ENCODE results near the gene SLC6A6.

SLC6A6 gene

DNA sequence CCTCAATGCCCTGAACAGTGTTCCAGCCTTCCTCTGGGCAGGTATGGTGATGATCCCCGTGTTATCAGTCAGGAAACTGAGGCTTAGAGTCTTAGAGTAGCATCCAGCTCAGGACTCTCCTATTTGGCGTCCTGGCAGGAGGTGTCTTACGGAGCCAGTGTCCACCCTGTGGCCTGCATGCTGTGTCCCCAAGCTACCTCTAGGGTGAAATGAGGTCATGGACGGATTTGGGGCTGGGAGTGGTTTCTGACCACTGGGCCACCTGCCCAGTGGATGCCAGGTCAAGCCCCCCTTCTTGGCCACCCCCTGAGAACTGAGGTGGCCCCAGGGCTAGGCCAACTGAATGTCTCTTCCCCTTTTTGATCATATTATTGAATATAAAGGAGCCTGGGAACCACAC, 27.2 kb upstream of the SLC6A6 start:
- no peak overlapping the region for H3K27ac ChIP-seq (ENCODE audit: low read length)
- H3K36me3 ChIP-seq (replicated peaks; ENCODE audit: insufficient read depth, low read length) = no peaks in the 10 kb centered on the region
- H3K9ac ChIP-seq (ENCODE audit: low read length) = no peak overlapping the region
- no peak overlapping the region for H3K4me3 ChIP-seq (ENCODE audit: low read length)
- H2AFZ ChIP-seq (ENCODE audit: low read length) = no peak overlapping the region
- H3K4me1 ChIP-seq (ENCODE audit: low read length) = peaks cover 6% of the 10 kb centered on the region
- no peaks in the 10 kb centered on the region for H3K9me2 ChIP-seq (replicated peaks; ENCODE audit: insufficient read depth, low read length)
- no peak overlapping the region for H3K4me2 ChIP-seq (ENCODE audit: low read depth, low read length)
- 0 out of 2 replicates have a peak, but pooled peaks cover 2% of the 10 kb centered on the region for H3F3A ChIP-seq (ENCODE audit: insufficient read depth, low read length)
- DNase-seq = no peak
- no peaks in the 10 kb centered on the region for H3K27me3 ChIP-seq (replicated peaks; ENCODE audit: insufficient read depth, low read length)
- TF ChIP-seq EZH2 (optimal IDR thresholded peaks at IDR 0.05; ENCODE audit: low read depth, low read length) (no peak), EZH2phosphoT487 (IDR thresholded peaks at IDR 0.05; ENCODE audit: low read length) (no peak)
- TF ChIP-seq, protein P1, sequence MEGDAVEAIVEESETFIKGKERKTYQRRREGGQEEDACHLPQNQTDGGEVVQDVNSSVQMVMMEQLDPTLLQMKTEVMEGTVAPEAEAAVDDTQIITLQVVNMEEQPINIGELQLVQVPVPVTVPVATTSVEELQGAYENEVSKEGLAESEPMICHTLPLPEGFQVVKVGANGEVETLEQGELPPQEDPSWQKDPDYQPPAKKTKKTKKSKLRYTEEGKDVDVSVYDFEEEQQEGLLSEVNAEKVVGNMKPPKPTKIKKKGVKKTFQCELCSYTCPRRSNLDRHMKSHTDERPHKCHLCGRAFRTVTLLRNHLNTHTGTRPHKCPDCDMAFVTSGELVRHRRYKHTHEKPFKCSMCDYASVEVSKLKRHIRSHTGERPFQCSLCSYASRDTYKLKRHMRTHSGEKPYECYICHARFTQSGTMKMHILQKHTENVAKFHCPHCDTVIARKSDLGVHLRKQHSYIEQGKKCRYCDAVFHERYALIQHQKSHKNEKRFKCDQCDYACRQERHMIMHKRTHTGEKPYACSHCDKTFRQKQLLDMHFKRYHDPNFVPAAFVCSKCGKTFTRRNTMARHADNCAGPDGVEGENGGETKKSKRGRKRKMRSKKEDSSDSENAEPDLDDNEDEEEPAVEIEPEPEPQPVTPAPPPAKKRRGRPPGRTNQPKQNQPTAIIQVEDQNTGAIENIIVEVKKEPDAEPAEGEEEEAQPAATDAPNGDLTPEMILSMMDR (IDR thresholded peaks at IDR 0.05; ENCODE audit: low read length) = no peak
- H4K20me1 ChIP-seq (ENCODE audit: insufficient read depth, low read length) = no peaks in the 10 kb centered on the region
- no peaks in the 10 kb centered on the region for H3K9me3 ChIP-seq (replicated peaks; ENCODE audit: insufficient read depth, low read length)
- H3K79me2 ChIP-seq (ENCODE audit: low read length) = no peaks in the 10 kb centered on the region

DNA sequence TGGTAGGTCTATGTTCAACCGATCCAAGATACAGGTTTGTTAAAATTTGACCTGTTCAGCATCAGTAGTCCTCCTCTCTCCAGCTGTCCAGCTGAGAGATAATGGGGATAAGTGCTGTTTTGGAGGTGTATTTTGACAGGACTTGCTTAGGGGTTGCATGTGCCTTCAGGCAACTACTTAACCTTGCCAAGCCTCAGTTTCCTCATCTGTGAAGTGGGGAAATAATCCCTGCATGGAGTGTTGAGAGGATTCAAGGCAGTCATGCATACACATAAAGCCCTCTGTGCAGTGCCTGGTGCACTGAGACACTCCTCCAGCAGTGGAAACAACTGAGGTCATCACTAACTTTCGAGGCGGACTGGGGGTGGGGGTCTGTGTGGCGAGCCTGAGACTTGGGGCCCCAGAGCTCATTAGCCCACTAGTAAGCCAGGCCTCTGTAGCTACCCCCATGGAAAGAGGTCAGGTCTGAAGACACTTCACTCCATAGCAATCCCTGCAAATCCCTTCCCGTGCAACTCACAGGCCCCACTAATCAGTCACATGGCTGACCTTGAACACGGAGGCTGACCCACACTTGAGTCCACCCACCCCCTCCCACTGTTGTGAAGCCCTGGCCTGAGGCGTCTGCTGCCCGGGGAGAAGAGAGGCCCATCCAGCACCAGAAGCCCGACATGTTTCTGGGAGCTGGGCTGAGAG, 25.9 kb upstream of the SLC6A6 start:
- H3K4me1 ChIP-seq (ENCODE audit: low read length) = no peaks in the 10 kb centered on the region

GRCh38 chr3:14377044-14377837, 25.2 kb upstream of the SLC6A6 start:
- Histone ChIP-seq H3K27ac (ENCODE audit: low read length) (no peak overlapping the region), H4K20me1 (ENCODE audit: insufficient read depth, low read length) (no peaks in the 10 kb centered on the region), H2AFZ (ENCODE audit: low read length) (no peak overlapping the region), H3K4me1 (ENCODE audit: low read length) (no peaks in the 10 kb centered on the region), H3K4me2 (ENCODE audit: low read depth, low read length) (no peak overlapping the region), H3F3A (ENCODE audit: insufficient read depth, low read length) (no peaks in the 10 kb centered on the region), H3K9me2 (replicated peaks; ENCODE audit: insufficient read depth, low read length) (no peaks in the 10 kb centered on the region), H3K9ac (ENCODE audit: low read length) (no peak overlapping the region), H3K79me2 (ENCODE audit: low read length) (no peaks in the 10 kb centered on the region), H3K4me3 (ENCODE audit: low read length) (no peak overlapping the region), H3K36me3 (replicated peaks; ENCODE audit: insufficient read depth, low read length) (no peaks in the 10 kb centered on the region), H3K27me3 (replicated peaks; ENCODE audit: insufficient read depth, low read length) (no peaks in the 10 kb centered on the region), H3K9me3 (replicated peaks; ENCODE audit: insufficient read depth, low read length) (no peaks in the 10 kb centered on the region)
- TF ChIP-seq EZH2phosphoT487 (IDR thresholded peaks at IDR 0.05; ENCODE audit: low read length) (no peak), EZH2 (optimal IDR thresholded peaks at IDR 0.05; ENCODE audit: low read depth, low read length) (no peak)
- TF ChIP-seq, protein P1 (IDR thresholded peaks at IDR 0.05; ENCODE audit: low read length) = no peak
- no peak for DNase-seq

More for the DNA sequence above, 25.9 kb upstream of the SLC6A6 start:
- TF ChIP-seq, protein P1 (IDR thresholded peaks at IDR 0.05; ENCODE audit: low read length) = no peak
- no peak for TF ChIP-seq EZH2 (optimal IDR thresholded peaks at IDR 0.05; ENCODE audit: low read depth, low read length)
- no peak for TF ChIP-seq EZH2phosphoT487 (IDR thresholded peaks at IDR 0.05; ENCODE audit: low read length)
- Histone ChIP-seq H2AFZ (ENCODE audit: low read length) (no peak overlapping the region), H3F3A (ENCODE audit: insufficient read depth, low read length) (no peaks in the 10 kb centered on the region), H3K9me2 (replicated peaks; ENCODE audit: insufficient read depth, low read length) (no peaks in the 10 kb centered on the region), H3K9ac (ENCODE audit: low read length) (no peak overlapping the region), H3K27ac (ENCODE audit: low read length) (no peak overlapping the region), H3K9me3 (replicated peaks; ENCODE audit: insufficient read depth, low read length) (no peaks in the 10 kb centered on the region), H4K20me1 (ENCODE audit: insufficient read depth, low read length) (no peaks in the 10 kb centered on the region), H3K36me3 (replicated peaks; ENCODE audit: insufficient read depth, low read length) (no peaks in the 10 kb centered on the region), H3K79me2 (ENCODE audit: low read length) (no peaks in the 10 kb centered on the region), H3K27me3 (replicated peaks; ENCODE audit: insufficient read depth, low read length) (no peaks in the 10 kb centered on the region), H3K4me3 (ENCODE audit: low read length) (no peak overlapping the region), H3K4me2 (ENCODE audit: low read depth, low read length) (no peak overlapping the region)
- no peak for DNase-seq
